Peyer's patch (tissue), 4 donors: ENCODE results near the gene FSIP1. TPM values are rescaled to one million over a fixed set of nuclear protein-coding genes. Genes with fewer than 3 reads are reported as not detected.

Source experiments
- DNase-seq, 3 donors: peaks; one replicate each; pipeline ENCODE4 v3.0.0-alpha.2; 2017 to 2019
- H3K27ac ChIP-seq, 4 donors: fragments of 200-600 bp; sonication (generic); one replicate each; pipeline ENCODE4 v1.5.1; 2016 to 2019
- H3K27me3 ChIP-seq, 2 donors: fragments of 200-600 bp; sonication (generic); one replicate each; pipeline ENCODE4 v1.5.1; 2019
- H3K36me3 ChIP-seq, 3 donors: fragments of 200-600 bp; sonication (generic); one replicate each; pipeline ENCODE4 v1.5.1; 2016 to 2019
- H3K4me1 ChIP-seq, 4 donors: fragments of 200-600 bp; sonication (generic); one replicate each; pipeline ENCODE4 v1.5.1; 2016 to 2019
- H3K4me3 ChIP-seq, 4 donors: fragments of 200-600 bp; sonication (generic); 1 replicate in 3 of 4; 2 replicates in 1 of 4; pipeline ENCODE4 v1.5.1; 2016 to 2019; ENCODE audit warnings: mild to moderate bottlenecking in 1 of 4
- H3K9me3 ChIP-seq, 4 donors: fragments of 200-600 bp; sonication (generic); one replicate each; pipeline ENCODE4 v1.5.1; 2016 to 2019; ENCODE audit warnings: mild to moderate bottlenecking in 1 of 4
- CTCF ChIP-seq, 6 experiments: fragments of 450-650 bp in 4 of 6; fragments of 200-600 bp in 2 of 6; sonication (generic) in 1 of 6; IDR thresholded peaks; one replicate each; pipeline ENCODE4 v1.5.1; 2017 to 2019; ENCODE audit warnings: antibody characterized with exemption in 6 of 6, mild to moderate bottlenecking in 3 of 6, moderate library complexity in 1 of 6
- POLR2A ChIP-seq, 2 donors: fragments of 450-650 bp; IDR thresholded peaks; one replicate each; pipeline ENCODE4 v1.5.1; 2017; ENCODE audit warnings: antibody characterized with exemption in 2 of 2, mild to moderate bottlenecking in 2 of 2, moderate library complexity in 2 of 2
- total RNA-seq, 4 donors: library from RNA; depleted of rRNA; stranded (reverse); fragments of >200 nt; gene quantifications; one replicate each; pipeline ENCODE4 v1.1.0, GENCODE V29; 2016

Gene FSIP1
- total RNA-seq, 4 donors from 2014 or later = not detected

DNA sequence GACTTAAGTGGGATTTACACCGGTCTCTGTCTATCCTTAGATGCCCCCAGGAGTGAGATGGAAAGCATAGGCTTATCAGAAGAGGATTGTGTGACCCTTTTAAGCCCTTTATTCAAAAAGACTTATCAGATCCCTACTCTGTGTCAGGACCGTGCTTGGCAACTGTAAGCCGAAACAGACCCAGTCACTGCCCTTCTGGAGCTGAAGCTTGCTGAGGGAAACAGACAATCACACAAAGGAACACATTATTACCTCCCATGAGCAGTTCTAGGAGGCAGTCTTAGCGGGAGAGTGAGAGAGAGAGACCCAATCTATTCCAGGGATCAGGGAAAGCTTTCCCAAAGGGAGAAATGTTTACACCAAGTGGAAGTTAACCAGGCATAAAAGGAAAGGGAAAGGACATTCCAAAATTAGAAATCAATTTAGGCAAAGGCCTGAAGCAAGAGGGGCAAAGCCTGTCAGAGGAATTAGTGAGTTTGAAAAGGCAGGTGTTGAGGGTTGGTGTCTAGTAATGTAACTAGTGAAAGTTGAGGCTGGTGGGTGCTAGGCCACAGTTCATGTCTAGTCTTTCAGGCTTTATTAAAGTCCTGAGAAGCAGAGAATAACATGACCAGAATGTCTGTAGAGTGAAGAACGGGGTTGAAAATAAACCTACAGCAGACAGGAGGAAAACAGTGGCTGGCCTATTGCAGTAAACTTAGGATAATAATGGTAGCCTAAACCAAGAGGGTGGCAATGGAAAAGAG is 115.1 kb downstream of the FSIP1 start:
- Histone ChIP-seq H3K9me3 (no peaks in the 10 kb centered on the region), H3K27me3 (no peaks in the 10 kb centered on the region), H3K36me3 (no peaks in the 10 kb centered on the region), H3K4me1 (no peaks in the 10 kb centered on the region), H3K4me3 (no peak overlapping the region), H3K27ac (no peak overlapping the region)
- no peak for DNase-seq
- TF ChIP-seq CTCF (IDR thresholded peaks at IDR 0.05) = no peak

DNA sequence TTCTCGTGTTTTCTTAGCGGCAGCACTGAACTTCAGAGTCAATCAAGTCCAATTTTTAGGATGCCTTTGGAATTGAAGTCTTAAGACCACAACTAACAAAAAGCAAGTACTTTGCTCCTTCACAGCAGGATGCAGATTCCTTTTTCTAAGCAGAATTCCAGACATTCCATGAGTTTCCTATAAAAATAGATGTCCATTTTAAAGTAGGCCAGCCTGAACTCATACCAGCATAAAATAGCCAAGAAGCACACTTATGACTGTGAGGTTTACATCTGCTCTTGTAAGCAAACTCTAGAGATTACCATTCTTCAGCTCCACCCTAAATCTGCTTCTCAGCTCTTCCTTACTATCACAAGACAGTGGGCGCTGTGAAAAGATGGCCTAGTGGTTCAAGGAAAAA is 116.0 kb downstream of the FSIP1 start:
- no peak for DNase-seq
- Histone ChIP-seq H3K9me3 (no peaks in the 10 kb centered on the region), H3K36me3 (no peaks in the 10 kb centered on the region), H3K27me3 (no peaks in the 10 kb centered on the region), H3K4me3 (no peak overlapping the region), H3K4me1 (no peaks in the 10 kb centered on the region), H3K27ac (no peak overlapping the region)
- TF ChIP-seq CTCF (IDR thresholded peaks at IDR 0.05) (no peak), POLR2A (IDR thresholded peaks at IDR 0.05) (no peak)

- DNase-seq = no peak
- H3K36me3 ChIP-seq = no peaks in the 10 kb centered on the region
- H3K27ac ChIP-seq = no peak overlapping the region
- no peaks in the 10 kb centered on the region for H3K9me3 ChIP-seq
- no peaks in the 10 kb centered on the region for H3K4me1 ChIP-seq
- TF ChIP-seq CTCF (IDR thresholded peaks at IDR 0.05) (no peak), POLR2A (IDR thresholded peaks at IDR 0.05) (no peak)
- no peak overlapping the region for H3K4me3 ChIP-seq
- H3K27me3 ChIP-seq = no peaks in the 10 kb centered on the region
These were observed 116.9 kb downstream of the FSIP1 start for GRCh38 chr15:39665629-39666250.

DNA sequence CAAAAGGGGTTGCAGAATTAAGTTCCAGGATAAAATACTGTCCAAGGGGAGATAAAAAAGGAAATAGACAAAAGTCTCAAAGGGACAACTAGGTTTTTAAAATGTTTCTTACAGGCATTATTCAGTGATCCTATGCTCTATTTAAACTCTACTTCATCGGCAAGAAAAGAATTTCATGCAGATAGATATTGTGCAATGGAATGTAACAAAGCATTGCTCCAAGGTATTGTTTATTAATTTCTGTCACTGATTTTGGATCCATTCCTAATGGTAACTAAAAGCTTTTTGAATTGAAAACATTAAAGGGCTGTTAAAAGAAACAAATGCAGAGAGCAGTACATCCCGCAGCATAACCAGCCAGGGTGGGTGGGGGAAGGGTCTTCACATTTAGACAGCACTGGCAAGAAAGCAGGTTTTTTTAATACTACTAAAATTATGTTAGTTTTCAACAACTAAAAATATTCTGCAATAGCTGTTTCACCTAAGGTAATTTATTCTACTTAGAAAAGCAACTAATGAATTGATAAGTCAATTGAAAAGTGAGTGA is 118.9 kb downstream of the FSIP1 start:
- no peaks in the 10 kb centered on the region for H3K27me3 ChIP-seq
- H3K4me3 ChIP-seq = no peak overlapping the region
- no peak for TF ChIP-seq CTCF (IDR thresholded peaks at IDR 0.05)
- TF ChIP-seq POLR2A (IDR thresholded peaks at IDR 0.05) = no peak
- H3K27ac ChIP-seq = no peak overlapping the region
- H3K36me3 ChIP-seq = no peaks in the 10 kb centered on the region
- H3K4me1 ChIP-seq = no peaks in the 10 kb centered on the region
- DNase-seq = no peak
- H3K9me3 ChIP-seq = no peaks in the 10 kb centered on the region

DNA sequence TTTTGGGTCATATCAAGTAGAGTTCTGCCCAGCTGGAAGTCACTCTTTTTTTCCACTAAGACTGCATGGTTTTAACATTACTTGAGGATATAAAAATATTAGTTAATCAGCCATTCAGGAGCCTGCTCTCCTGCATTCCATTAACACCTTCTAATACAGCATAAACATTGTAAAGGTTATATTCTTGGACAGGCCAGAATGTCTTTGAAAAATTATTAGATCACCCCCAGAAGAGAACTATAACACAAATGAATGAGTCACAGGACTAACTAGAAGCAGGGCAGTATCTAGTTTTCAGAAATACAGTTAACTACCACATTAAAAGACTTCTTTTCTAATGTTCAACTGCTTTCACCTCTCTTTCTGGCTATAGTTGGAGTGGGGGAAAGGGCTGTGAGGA is 120.9 kb downstream of the FSIP1 start:
- TF ChIP-seq CTCF (IDR thresholded peaks at IDR 0.05) (no peak), POLR2A (IDR thresholded peaks at IDR 0.05) (no peak)
- H3K4me3 ChIP-seq = no peak overlapping the region

More for the DNA sequence above, 120.9 kb downstream of the FSIP1 start:
- Histone ChIP-seq H3K36me3 (no peaks in the 10 kb centered on the region), H3K27me3 (no peaks in the 10 kb centered on the region), H3K4me1 (no peaks in the 10 kb centered on the region), H3K27ac (no peak overlapping the region), H3K9me3 (no peaks in the 10 kb centered on the region)
- DNase-seq = no peak
